ENCODE results near the gene SRD5A1.

The SRD5A1 gene

DNA sequence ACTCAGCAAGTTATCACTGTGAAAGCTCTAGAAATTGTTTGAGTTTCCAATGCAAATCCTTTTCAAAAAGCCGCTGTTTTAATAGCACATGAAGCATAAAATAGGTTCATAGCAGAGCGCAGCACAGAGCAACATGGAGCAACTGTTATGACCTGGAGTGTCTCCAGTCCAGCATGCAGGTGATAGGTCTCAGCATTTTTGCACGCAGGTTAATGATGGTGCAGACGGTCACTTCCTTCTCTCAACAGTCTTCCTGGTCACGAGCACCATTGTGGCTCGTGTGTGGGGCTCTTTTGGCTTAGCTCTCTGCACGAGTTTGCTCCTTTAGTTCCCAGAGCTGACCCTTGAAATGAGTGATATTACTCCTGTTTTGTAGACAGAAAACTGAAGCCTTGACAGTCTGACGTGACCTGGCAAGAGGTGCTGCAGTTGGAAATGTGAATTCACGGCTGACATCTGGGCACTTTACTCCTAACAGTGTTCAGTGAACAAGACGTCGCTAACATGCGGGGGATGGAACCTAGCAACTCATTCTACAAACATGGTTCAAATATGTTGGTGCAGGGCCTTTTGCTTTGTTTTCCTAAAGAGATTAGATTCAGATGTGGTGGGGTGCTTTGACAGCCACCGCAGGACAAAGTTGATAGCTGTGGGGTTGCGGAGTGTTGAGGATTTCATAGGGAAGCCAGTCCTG is 90.0 kb downstream of the SRD5A1 start:
- FAIRE-seq: no peak

DNA sequence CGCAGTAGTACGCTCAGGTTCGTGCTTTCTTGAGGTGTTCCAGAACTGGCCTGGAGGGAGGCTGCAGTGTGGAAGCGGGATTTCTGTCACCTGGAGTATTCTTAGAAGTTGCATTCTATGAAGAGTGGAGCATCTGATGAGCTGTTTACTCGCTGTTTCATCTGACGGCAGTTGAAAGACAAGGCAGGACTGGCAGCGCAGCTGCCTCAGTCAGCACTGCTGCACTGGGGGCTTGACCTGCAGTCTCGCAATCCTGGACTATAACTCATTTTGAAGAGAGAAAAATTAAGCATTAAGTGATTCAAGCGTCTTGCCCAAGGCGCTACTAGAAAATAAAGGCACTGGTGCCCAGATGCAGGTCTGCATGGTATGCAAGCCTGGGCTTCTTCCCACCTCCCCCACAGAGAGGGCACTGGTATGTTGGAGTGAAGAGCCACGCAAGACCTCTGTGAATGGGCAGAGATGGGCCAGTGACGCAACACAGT is 90.6 kb downstream of the SRD5A1 start:
- DNase-seq (ENCODE audit: insufficient read length, low spot score) (no peak), FAIRE-seq (no peak)

More for the DNA sequence above, 90.0 kb downstream of the SRD5A1 start:
- DNase-seq (ENCODE audit: insufficient read length, low spot score): no peak
